ENCODE results near the gene TTC9B.

- no peak for TF ChIP-seq EZH2 (IDR thresholded peaks at IDR 0.05; ENCODE audit: insufficient read depth, poor library complexity, severe bottlenecking)
- TF ChIP-seq EZH2phosphoT487 (IDR thresholded peaks at IDR 0.05; ENCODE audit: insufficient read depth, low read depth) = no peak
These were observed 35.5 kb upstream of the TTC9B start for GRCh38 chr19:40253611-40254092.
